Stomach (tissue), 4 donors: ENCODE results near the gene MKRN2OS.

ENCODE experiments used
- POLR2A ChIP-seq, 4 donors: fragments of 450-650 bp; IDR thresholded peaks; one replicate each; pipeline ENCODE4 v1.6.1; 2016; ENCODE audit warnings: antibody characterized with exemption in 4 of 4, control low read depth in 2 of 4, mild to moderate bottlenecking in 1 of 4, moderate library complexity in 1 of 4
- POLR2AphosphoS5 ChIP-seq, 3 donors: sonication (generic); formaldehyde crosslinking; IDR thresholded peaks; one replicate each; pipeline ENCODE4 v1.6.1; 2016; ENCODE audit warnings: antibody characterized with exemption in 3 of 3
- TF ChIP-seq, protein P1 (sequence below), 7 experiments: fragments of 450-650 bp in 4 of 7; fragments of 200-600 bp in 3 of 7; sonication (generic) in 3 of 7; IDR thresholded peaks; one replicate each; pipeline ENCODE4 v1.5.1; 2016 to 2019; ENCODE audit warnings: antibody characterized with exemption in 7 of 7, control low read depth in 2 of 7, mild to moderate bottlenecking in 1 of 7

DNA sequence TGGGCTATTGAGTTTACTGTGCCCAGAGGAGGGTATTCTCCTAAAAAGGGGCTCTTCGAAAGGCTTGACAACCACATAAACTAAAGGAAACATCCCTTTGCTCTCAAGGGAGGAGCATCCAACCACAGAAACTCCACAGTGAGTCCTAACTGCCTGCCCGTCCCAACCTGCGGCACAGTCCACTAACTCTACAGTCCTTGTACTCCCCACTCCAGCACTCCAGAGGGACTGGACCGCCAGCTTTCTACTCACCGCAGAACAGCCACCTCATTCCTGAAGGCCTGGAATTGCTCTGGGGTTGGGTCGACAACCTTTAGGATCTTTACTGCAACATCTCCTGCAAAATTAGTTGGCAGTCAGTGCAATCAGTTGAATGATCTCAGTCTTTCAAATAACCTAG, 46.2 kb upstream of the MKRN2OS start:
- TF ChIP-seq POLR2A (IDR thresholded peaks at IDR 0.05) (no peak), POLR2AphosphoS5 (IDR thresholded peaks at IDR 0.05) (no peak)
- TF ChIP-seq, protein P1, sequence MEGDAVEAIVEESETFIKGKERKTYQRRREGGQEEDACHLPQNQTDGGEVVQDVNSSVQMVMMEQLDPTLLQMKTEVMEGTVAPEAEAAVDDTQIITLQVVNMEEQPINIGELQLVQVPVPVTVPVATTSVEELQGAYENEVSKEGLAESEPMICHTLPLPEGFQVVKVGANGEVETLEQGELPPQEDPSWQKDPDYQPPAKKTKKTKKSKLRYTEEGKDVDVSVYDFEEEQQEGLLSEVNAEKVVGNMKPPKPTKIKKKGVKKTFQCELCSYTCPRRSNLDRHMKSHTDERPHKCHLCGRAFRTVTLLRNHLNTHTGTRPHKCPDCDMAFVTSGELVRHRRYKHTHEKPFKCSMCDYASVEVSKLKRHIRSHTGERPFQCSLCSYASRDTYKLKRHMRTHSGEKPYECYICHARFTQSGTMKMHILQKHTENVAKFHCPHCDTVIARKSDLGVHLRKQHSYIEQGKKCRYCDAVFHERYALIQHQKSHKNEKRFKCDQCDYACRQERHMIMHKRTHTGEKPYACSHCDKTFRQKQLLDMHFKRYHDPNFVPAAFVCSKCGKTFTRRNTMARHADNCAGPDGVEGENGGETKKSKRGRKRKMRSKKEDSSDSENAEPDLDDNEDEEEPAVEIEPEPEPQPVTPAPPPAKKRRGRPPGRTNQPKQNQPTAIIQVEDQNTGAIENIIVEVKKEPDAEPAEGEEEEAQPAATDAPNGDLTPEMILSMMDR (IDR thresholded peaks at IDR 0.05), result no peak
